Smooth muscle cell of the brain vasculature (primary cell): ENCODE measurements around the gene POLD2.
A peak's percentile ranks its signal among the peaks of the same experiment; 100 is the strongest.
"Not testable (repeated sequence)": the region's sequence is repeated elsewhere in the genome, so short reads cannot be mapped to it uniquely, and the experiment has no call there.

Source experiments
- DNase-seq: peaks from one replicate; pipeline ENCODE4 v3.0.0-alpha.2; 2012; ENCODE audit warnings: low read depth, low spot score

POLD2 gene

DNA sequence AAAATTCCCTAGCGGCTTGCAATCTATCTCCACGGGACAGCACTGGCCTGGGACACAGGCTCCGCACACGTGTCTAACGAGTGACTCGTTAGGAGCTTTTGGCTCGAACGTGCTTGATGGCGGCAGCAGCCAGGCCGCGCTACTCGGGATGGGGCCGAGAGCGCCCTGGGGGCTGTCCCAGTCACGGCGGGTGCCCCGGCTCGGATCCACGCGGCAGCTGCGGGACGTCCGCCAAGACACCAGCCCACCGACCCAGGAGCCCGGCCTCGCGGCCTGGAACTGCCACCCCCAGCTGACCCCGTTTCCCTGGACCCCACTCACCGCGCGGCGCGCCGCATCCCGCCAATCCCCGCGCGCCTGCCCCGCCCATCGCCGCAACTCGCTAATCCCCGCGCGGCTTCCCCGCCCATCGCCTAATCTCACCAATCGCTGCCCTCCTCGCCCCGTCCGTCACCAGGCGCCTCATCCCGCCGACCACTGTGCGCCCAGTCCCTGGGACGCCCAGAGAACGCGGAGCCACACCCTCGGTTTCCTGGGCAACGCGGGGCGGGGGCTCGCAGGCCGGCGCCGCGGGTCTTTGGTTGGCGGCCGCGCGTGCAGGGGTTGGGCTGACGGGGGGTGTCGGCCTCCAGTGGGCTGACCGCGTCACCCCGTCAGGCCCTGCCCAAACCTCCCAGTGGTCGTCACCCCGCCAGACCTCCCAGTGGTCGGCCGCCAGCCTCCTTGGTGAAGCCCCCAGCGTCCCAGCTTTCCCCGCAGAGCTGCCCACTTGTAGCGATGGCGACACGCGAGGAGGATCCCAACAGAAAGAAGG is at the start of gene POLD2:
POLD2 (minus strand) TSS at position 359 of the 814 bp plus-strand sequence. CDS start 1,495 bp downstream, outside the sequence.
- peak; percentile 88 for DNase-seq

GRCh38 chr7:44172803-44173424 is 49.6 kb upstream of the POLD2 start:
- no peak for DNase-seq

- no peak for DNase-seq
Observed at GRCh38 chr7:44172352-44172751, 49.0 kb upstream of the POLD2 start.

DNA sequence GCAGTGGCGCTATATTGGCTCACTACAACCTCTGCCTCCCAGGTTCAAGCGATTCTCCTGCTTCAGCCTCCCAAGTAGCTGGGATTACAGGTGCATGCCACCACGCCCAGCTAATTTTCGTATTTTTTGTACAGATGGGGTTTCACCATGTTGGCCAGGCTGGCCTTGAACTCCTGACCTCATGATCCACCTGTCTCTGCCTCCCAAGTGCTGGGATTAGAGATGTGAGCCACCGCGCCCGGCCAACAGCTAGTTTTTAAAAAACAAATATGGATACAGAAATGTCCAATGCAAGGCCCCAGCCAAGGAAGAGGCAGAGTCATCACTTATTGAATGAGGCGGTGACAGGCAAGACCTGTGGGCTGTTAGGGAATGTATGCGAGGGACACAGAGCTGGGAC is 48.6 kb upstream of the POLD2 start:
- DNase-seq = not testable (repeated sequence)

DNA sequence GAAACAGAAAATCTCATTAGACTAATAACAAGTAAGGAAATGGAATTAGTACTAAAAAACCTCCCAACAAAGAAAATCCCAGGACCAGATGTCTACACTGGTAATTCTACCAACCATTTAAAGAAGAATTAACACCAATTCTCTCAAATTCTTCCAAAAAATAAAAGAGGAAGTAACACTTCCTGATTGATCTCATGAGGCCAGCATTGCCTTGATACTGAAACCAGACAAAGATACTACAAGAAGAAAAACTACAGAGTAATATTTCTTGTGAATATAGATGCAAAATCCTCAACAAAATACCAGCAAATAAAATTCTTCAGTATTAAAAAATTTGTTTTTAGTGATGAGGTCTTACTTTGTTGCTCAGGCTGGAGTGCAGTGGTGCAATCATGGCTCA is 44.6 kb upstream of the POLD2 start:
- no peak for DNase-seq

- peak; percentile 24 for DNase-seq
Observed at GRCh38 chr7:44163591-44163990, 40.2 kb upstream of the POLD2 start.

GRCh38 chr7:44162785-44163395 is 39.5 kb upstream of the POLD2 start:
- DNase-seq = no peak

- DNase-seq = no peak
Observed at GRCh38 chr7:44162179-44162578, 38.8 kb upstream of the POLD2 start.

GRCh38 chr7:44161371-44161770 is 38.0 kb upstream of the POLD2 start:
- DNase-seq = no peak

- no peak for DNase-seq
Observed at GRCh38 chr7:44159824-44160630, 36.7 kb upstream of the POLD2 start.

GRCh38 chr7:44158873-44159631 is 35.7 kb upstream of the POLD2 start:
- DNase-seq = no peak

DNA sequence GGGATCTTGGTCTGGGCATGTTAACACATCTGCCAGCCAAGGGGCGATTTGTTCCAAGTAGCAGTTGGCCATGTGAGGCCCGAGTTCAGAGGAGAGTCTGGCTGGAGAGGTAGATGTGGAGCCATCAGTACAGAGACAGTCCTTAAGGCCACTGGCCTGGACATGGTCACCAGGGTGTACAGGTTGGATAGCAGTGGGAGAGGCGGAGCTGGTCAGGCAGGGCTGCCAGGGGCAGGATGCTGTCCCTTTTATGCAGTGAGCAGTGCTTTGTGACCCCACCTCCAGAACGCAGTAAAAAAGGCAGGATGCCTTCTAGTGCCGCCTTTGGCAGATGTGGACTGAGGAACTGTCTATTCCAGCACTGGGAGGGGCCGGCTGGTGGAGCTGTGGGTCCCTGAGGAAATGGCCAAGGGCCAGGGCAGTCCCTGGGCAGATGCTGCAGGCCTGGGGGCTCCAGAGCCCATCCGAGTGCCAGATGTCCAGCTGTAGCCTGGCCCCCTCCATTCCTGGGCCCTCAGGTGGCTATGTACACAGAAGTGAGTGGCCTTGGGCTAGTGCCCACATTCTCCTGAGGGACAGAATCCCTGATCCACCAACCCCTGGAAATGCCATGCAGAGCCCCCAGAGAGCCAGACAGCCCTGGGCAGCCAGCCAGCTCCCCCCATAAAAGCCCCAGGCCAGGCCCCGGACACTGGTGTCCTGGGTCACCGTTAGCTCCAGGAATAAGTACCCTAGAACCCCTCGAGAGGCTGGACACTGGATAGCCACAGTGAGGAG is 34.9 kb upstream of the POLD2 start:
- no peak for DNase-seq

DNA sequence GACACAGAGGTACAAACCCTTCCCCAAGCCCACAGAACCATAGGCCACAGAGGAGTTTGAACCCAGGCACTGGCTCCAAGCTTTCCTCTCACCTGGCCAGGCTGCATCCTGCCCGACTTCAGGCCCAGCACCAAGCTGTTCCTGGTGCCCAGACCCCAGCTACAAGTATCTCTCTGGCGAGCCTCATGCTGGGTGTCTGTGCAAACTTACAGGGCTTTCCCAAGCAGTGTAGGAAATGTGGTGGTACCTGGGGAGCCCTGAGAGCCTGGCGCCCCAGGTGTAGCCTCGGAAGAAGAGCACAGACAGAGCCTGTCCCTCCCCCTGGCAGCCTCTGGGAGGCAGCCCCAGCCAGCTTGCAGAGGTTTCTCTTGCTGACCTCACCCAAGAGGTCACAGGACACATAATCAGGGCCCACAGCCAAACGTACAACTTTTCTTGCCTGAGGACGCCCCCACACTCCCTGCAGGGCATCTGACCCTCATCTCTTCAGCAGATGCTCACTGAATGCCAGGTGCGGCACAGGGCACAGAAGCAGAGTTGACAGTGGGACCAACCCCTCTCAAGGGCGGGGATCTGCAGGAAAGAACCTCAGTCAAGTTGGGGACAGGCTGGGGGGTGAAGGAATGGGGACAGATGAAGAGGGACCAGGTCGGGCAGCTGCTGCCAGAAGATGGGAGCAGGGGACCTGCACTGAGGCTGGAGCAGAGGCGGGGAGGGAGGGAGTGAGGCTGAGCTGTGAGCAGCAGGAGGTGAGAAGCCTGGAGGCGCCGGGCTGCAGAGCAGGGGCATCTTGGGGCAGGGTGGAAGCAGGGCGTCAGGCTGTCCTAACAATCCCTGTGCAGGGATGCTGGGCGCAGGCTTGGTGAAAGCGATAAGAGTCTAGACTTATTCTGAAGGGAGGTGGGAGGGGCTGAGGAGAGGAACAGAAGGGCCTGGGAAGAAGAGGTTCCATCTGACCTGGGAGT is 34.0 kb upstream of the POLD2 start:
- no peak for DNase-seq

DNA sequence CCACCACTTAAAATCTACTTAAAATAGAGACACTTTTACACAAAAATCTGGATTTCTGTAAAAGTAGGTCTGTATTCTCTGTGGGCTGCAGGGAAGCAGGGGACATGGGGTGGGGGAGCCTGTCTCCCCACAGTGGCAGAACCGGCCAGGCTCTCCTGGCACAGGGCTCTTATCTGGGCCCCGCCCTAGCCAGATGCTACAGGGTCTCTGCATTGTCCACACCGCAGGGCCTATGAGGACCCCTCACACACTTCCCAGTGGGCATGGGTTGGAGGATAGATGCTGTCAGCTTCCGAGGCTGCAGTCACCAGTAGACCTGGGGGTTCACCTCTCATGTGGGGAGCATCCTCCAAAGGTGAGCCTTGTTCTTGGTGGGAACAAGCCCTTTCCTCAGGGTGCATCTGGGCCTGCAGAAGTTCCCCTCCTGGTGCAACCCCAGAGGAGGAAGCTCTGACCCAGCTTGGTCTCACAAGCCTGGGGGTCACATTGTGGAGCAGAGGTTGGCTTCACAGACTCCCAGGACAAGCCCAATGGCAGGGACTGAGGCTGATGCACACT is 33.2 kb upstream of the POLD2 start:
- DNase-seq = no peak

- no peak for DNase-seq
Observed at GRCh38 chr7:44155191-44156185, 32.1 kb upstream of the POLD2 start.

- no peak for DNase-seq
Observed at GRCh38 chr7:44154703-44155102, 31.4 kb upstream of the POLD2 start.

GRCh38 chr7:44153948-44154335 is 30.6 kb upstream of the POLD2 start:
- no peak for DNase-seq
